ENCODE data around the gene FKBP15.
"Not testable (repeated sequence)": the region's sequence is repeated elsewhere in the genome, so short reads cannot be mapped to it uniquely, and the experiment has no call there.

FKBP15 gene

GRCh38 chr9:113254991-113255390 is 33.9 kb upstream of the FKBP15 start:
- Histone ChIP-seq H3K4me1 (no peaks in the 10 kb centered on the region), H3K27ac (no peak overlapping the region), H3K36me3 (peaks cover 7 to 31% (median 23%) of the 10 kb centered on the region in 3 donors), H3K27me3 (no peaks in the 10 kb centered on the region), H3K9me3 (no peaks in the 10 kb centered on the region), H3K4me3 (no peak overlapping the region)
- intact Hi-C loops (cut with DNase I; ENCODE audit: low total_unique reads) = no loop called here
- DNase-seq = no peak
- TF ChIP-seq CTCF (IDR thresholded peaks at IDR 0.05) = no peak

- no peak for DNase-seq
- intact Hi-C loops (cut with DNase I; ENCODE audit: low total_unique reads) = no loop called here
- Histone ChIP-seq H3K27me3 (no peaks in the 10 kb centered on the region), H3K9me3 (no peaks in the 10 kb centered on the region), H3K4me3 (no peak overlapping the region), H3K4me1 (no peaks in the 10 kb centered on the region), H3K27ac (no peak overlapping the region), H3K36me3 (peaks cover 0 to 3% (median 0%) of the 10 kb centered on the region in 3 donors)
- no peak for TF ChIP-seq CTCF (IDR thresholded peaks at IDR 0.05)
These were observed 29.7 kb upstream of the FKBP15 start for GRCh38 chr9:113250807-113251206.

GRCh38 chr9:113249661-113250060 is 28.6 kb upstream of the FKBP15 start:
- intact Hi-C loops (cut with DNase I; ENCODE audit: low total_unique reads); H3K9me3 ChIP-seq; H3K36me3 ChIP-seq; H3K27me3 ChIP-seq; H3K27ac ChIP-seq; H3K4me3 ChIP-seq; H3K4me1 ChIP-seq; DNase-seq: not testable (repeated sequence)

GRCh38 chr9:113247640-113248039 is 26.6 kb upstream of the FKBP15 start:
- Histone ChIP-seq H3K36me3 (peaks cover 0 to 3% (median 0%) of the 10 kb centered on the region in 3 donors), H3K27me3 (no peaks in the 10 kb centered on the region), H3K4me1 (no peaks in the 10 kb centered on the region), H3K9me3 (no peaks in the 10 kb centered on the region), H3K4me3 (no peak overlapping the region), H3K27ac (no peak overlapping the region)
- no peak for TF ChIP-seq CTCF (IDR thresholded peaks at IDR 0.05)
- DNase-seq = no peak
- intact Hi-C loops (cut with DNase I; ENCODE audit: low total_unique reads) = no loop called here

- no peaks in the 10 kb centered on the region for H3K4me1 ChIP-seq
- no peaks in the 10 kb centered on the region for H3K27me3 ChIP-seq
- no peaks in the 10 kb centered on the region for H3K9me3 ChIP-seq
- no peak overlapping the region for H3K27ac ChIP-seq
- H3K4me3 ChIP-seq = no peak overlapping the region
- H3K36me3 ChIP-seq = peaks cover 0 to 3% (median 0%) of the 10 kb centered on the region in 3 donors
- intact Hi-C loops (cut with DNase I; ENCODE audit: low total_unique reads) = no loop called here
- no peak for DNase-seq
- no peak for TF ChIP-seq CTCF (IDR thresholded peaks at IDR 0.05)
These were observed 25.9 kb upstream of the FKBP15 start for GRCh38 chr9:113246928-113247327.

- Histone ChIP-seq H3K4me1 (no peaks in the 10 kb centered on the region), H3K4me3 (no peak overlapping the region), H3K9me3 (no peaks in the 10 kb centered on the region), H3K36me3 (peaks cover 0 to 3% (median 0%) of the 10 kb centered on the region in 3 donors), H3K27ac (no peak overlapping the region), H3K27me3 (no peaks in the 10 kb centered on the region)
- no peak for DNase-seq
- TF ChIP-seq CTCF (IDR thresholded peaks at IDR 0.05) = no peak
- intact Hi-C loops (cut with DNase I; ENCODE audit: low total_unique reads) = no loop called here
These were observed 24.8 kb upstream of the FKBP15 start for GRCh38 chr9:113245894-113246293.
